Lower leg skin (tissue), 4 donors: Measurements from ENCODE around the gene KRT84. TPM values are rescaled to one million over a fixed set of nuclear protein-coding genes. Genes with fewer than 3 reads are reported as not detected.
"Not testable (repeated sequence)": the region's sequence is repeated elsewhere in the genome, so short reads cannot be mapped to it uniquely, and the experiment has no call there.

Experiments used
- DNase-seq, 2 donors: peaks; one replicate each; pipeline ENCODE4 v3.0.0-alpha.2; 2019; ENCODE audit warnings: low spot score in 2 of 2
- H3K4me3 ChIP-seq: fragments of 200-600 bp; sonication (generic); 2 replicates; pipeline ENCODE4 v1.5.1; 2017; ENCODE audit warnings: mild to moderate bottlenecking, low read depth; ENCODE audit not compliant: poor library complexity, severe bottlenecking
- POLR2A ChIP-seq, 2 donors: fragments of 450-650 bp; IDR thresholded peaks; one replicate each; pipeline ENCODE4 v1.6.1; 2016 to 2017; ENCODE audit warnings: antibody characterized with exemption in 2 of 2, mild to moderate bottlenecking in 1 of 2, moderate library complexity in 1 of 2
- WGBS, 2 donors: methylation state at CpG; one replicate each; pipeline ENCODE4 v1.1.5; 2018; 5-methylcytosine and 5-hydroxymethylcytosine counted together
- intact Hi-C: fragments of 100-400 bp; cut with DNase I; formaldehyde crosslinking; loops from one replicate; pipeline ENCODE4 v1.15.0; 2023; ENCODE audit warnings: low total_unique reads
- total RNA-seq, 4 donors: library from RNA; depleted of rRNA; stranded (reverse); fragments of >200 nt; gene quantifications; one replicate each; pipeline ENCODE4 v1.1.0, GENCODE V29; 2016
- TF ChIP-seq, protein P1 (sequence below), 3 donors: fragments of 450-650 bp; IDR thresholded peaks; one replicate each; pipeline ENCODE4 v1.5.1; 2016; ENCODE audit warnings: antibody characterized with exemption in 3 of 3, mild to moderate bottlenecking in 3 of 3, moderate library complexity in 2 of 3

The KRT84 gene
- total RNA-seq, 4 donors from 2014 or later = 0.46 to 0.75 TPM; not detected in 2

DNA sequence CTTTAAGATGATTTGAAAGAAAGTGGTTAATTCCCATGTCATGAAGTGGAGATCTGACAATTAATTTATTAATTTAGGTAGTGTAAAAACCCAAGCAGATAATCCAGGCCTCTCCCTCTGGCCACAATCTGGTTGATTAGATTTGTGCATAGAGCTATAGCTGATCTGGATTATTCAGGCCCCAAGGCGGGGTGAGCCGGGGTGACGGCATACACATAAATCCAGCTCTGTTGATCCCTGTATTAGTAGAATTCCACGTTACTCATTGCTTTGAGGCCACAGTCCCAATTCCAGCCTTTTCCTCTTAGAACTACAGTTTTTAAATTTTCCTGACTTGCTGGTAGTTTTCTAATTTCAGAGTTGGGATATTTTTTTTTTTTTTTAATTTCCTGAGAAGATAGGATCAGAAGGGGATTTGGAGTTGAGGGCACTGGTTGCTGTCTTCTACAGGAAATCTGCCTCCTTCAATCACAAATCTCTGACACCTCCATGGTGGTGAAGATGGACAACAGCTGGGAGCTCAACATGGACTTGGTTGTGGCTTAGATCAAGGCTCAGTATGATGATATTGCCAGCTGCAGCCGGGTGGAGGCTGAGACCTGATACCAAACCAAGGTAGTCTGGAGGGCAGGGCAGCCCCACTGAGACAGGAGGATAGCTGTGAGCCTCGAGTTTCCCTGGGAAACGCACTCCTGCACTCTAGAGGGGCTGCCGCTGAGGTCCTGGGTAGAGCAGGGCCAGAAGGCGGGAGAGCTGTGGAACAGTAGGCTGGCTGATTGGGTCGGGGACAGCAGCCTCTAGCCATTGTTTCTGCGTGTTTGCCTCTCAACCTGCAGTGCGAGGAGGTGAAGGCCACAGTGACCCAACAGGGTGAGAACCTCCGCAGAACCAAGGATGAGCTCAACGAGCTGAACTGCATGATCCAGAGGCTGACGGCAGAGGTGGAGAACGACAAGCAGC is 37.6 kb downstream of the KRT84 start:
- WGBS, 2 donors = 74 to 80% methylated on average over 16 of the region's 16 CpGs
- TF ChIP-seq, protein P1, sequence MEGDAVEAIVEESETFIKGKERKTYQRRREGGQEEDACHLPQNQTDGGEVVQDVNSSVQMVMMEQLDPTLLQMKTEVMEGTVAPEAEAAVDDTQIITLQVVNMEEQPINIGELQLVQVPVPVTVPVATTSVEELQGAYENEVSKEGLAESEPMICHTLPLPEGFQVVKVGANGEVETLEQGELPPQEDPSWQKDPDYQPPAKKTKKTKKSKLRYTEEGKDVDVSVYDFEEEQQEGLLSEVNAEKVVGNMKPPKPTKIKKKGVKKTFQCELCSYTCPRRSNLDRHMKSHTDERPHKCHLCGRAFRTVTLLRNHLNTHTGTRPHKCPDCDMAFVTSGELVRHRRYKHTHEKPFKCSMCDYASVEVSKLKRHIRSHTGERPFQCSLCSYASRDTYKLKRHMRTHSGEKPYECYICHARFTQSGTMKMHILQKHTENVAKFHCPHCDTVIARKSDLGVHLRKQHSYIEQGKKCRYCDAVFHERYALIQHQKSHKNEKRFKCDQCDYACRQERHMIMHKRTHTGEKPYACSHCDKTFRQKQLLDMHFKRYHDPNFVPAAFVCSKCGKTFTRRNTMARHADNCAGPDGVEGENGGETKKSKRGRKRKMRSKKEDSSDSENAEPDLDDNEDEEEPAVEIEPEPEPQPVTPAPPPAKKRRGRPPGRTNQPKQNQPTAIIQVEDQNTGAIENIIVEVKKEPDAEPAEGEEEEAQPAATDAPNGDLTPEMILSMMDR (IDR thresholded peaks at IDR 0.05) = no peak
- no peak for TF ChIP-seq POLR2A (IDR thresholded peaks at IDR 0.05)
- no peak overlapping the region for H3K4me3 ChIP-seq
- intact Hi-C loops = no loop called here
- DNase-seq = no peak

DNA sequence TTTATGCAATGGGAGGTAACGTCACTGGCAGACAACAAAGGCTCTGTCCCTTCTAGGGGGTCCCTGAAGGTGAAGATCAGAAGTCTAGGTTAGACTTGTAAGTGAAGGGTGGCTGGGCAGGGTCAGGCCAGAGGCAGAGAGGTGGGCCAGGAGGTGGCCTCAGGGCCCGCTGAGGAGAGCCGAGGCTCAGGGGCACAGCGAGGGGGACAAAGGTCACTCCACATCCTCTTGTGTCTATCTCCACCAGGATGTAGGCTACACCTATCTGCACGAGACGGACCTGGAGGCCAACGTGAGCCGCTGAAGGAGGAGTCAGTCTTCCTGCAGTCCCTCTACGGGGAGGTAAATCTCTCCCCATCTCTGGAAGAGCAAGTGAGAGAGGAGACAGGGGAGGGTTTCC is 38.4 kb downstream of the KRT84 start:
- TF ChIP-seq, protein P1 (IDR thresholded peaks at IDR 0.05) = no peak
- no peak for TF ChIP-seq POLR2A (IDR thresholded peaks at IDR 0.05)
- WGBS, 2 donors = 78 to 80% methylated on average over 9 of the region's 9 CpGs
- no peak overlapping the region for H3K4me3 ChIP-seq
- no peak for DNase-seq
- intact Hi-C loops = no loop called here

DNA sequence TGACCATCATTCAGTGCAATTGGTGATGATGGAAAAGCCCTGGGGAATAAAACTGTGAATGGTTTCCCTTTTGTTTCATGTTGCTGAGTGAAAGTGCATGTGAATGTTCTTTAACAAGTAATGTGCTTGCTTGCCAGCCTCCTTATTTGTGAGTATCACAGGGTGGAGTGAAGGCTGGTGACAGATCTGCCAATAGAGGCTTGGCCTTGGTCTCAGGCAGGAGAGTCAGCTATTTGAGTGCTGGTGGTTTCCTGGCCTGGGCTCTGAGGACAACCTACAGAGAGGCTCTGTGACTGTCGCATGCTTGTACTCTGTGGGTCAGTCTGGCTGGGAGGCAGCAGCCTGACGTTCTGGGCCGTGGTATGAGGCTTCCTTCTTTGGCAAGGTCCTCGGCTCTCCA is 38.9 kb downstream of the KRT84 start:
- H3K4me3 ChIP-seq = no peak overlapping the region
- peak in 1 of 2 donors; percentile 39 for DNase-seq
- WGBS, 2 donors = 39 to 44% methylated on average over 4 of the region's 4 CpGs
- TF ChIP-seq, protein P1 (IDR thresholded peaks at IDR 0.05) = no peak
- TF ChIP-seq POLR2A (IDR thresholded peaks at IDR 0.05) = no peak
- intact Hi-C loops = no loop called here

DNA sequence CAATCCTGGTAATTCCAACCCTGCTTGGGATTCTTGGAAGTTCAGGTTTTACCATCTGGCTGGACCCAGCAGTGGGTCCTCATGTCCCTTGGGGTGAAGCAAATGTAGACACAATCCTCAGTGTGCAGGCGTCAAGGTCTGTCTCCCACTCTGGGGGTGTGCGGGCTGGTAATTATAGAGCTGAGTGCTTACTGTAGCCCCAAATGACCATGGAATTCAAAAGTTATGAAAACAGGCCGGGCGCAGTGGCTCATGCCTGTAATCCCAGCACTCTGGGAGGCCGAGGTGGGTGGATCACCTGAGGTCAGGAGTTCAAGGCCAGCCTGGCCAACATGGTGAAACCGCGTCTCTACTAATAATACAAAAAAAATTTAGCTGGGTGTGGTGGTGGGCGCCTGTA is 40.4 kb downstream of the KRT84 start:
- DNase-seq, intact Hi-C loops, H3K4me3 ChIP-seq: not testable (repeated sequence)
- 91 to 92% methylated on average over 8 of the region's 8 CpGs for WGBS, 2 donors

DNA sequence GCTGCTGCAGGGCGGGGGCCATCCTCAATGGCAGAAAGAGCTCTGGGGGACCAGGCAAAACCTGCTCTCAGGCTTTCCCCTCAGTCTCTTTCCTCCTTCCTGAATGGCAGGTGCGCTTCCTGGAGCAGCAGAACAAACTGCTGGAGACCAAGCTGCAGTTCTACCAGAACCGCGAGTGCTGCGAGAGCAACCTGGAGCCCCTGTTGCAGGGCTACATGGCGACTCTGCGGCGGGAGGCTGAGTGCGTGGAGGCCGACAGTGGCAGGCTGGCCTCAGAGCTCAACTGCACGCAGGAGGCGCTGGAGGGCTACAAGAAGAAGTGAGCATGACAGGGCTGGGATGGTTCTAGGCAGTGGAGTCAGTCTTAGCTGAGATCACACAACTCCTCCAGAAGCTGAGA is 41.3 kb downstream of the KRT84 start:
- no peak for TF ChIP-seq POLR2A (IDR thresholded peaks at IDR 0.05)
- TF ChIP-seq, protein P1 (IDR thresholded peaks at IDR 0.05) = no peak
- 95 to 96% methylated on average over 12 of the region's 12 CpGs for WGBS, 2 donors
- no peak for DNase-seq
- H3K4me3 ChIP-seq = no peak overlapping the region
- intact Hi-C loops = no loop called here

DNA sequence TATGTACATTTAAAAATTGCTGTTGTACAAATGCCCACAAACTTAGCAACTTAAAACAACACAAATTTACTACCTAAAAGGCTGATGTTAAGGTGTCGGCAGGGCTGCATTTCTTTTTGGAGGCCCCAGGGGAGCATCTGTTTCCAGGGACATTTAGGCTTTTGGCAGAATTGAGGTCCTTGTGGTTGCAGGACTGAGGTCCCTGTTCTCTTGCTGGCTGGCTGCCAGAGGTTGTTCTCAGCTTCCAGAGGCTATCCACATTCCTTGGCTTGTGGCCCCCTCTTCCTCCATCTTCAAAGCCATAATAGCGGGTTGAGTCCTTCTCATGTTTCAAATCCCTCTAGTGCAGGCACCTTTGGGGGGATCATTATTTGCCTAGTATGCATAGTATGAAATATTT is 41.9 kb downstream of the KRT84 start:
- intact Hi-C loops = no loop called here
- no peak overlapping the region for H3K4me3 ChIP-seq
- 93% methylated on average over 2 of the region's 2 CpGs for WGBS, 2 donors
- no peak for DNase-seq
- TF ChIP-seq, protein P1 (IDR thresholded peaks at IDR 0.05) = no peak
- TF ChIP-seq POLR2A (IDR thresholded peaks at IDR 0.05) = no peak
